HG02642 (cell line): ENCODE data around the gene SLC37A1.

Experiments used
- ATAC-seq: cut with Tn5 transposase; IDR thresholded peaks from one replicate; pipeline ENCODE4 v1.9.1; 2021; ENCODE audit warnings: mild to moderate bottlenecking; ENCODE audit not compliant: unreplicated experiment, poor library complexity

SLC37A1 gene

GRCh38 chr21:42476388-42477331 lies 37.0 kb upstream of the SLC37A1 start:
- no peak for ATAC-seq

- ATAC-seq = no peak
Measured at GRCh38 chr21:42478504-42478903, 35.1 kb upstream of the SLC37A1 start.

GRCh38 chr21:42479582-42479981 lies 34.1 kb upstream of the SLC37A1 start:
- ATAC-seq = no peak

GRCh38 chr21:42480736-42481135 lies 32.9 kb upstream of the SLC37A1 start:
- ATAC-seq = no peak

GRCh38 chr21:42481169-42481568 lies 32.5 kb upstream of the SLC37A1 start:
- ATAC-seq = no peak

- ATAC-seq = no peak
Measured at GRCh38 chr21:42484966-42485365, 28.7 kb upstream of the SLC37A1 start.

GRCh38 chr21:42486072-42486471 lies 27.6 kb upstream of the SLC37A1 start:
- ATAC-seq = no peak

- ATAC-seq = no peak
Measured at GRCh38 chr21:42486531-42486930, 27.1 kb upstream of the SLC37A1 start.

GRCh38 chr21:42489006-42489563 lies 24.6 kb upstream of the SLC37A1 start:
- ATAC-seq = no peak

GRCh38 chr21:42489991-42490390 lies 23.7 kb upstream of the SLC37A1 start:
- no peak for ATAC-seq

- no peak for ATAC-seq
Measured at GRCh38 chr21:42490720-42491119, 22.9 kb upstream of the SLC37A1 start.

GRCh38 chr21:42491328-42491727 lies 22.3 kb upstream of the SLC37A1 start:
- ATAC-seq = no peak

- no peak for ATAC-seq
Measured at GRCh38 chr21:42492201-42492600, 21.5 kb upstream of the SLC37A1 start.

GRCh38 chr21:42493109-42494060 lies 20.3 kb upstream of the SLC37A1 start:
- no peak for ATAC-seq

- no peak for ATAC-seq
Measured at GRCh38 chr21:42495027-42495426, 18.6 kb upstream of the SLC37A1 start.

GRCh38 chr21:42495765-42496119 lies 17.9 kb upstream of the SLC37A1 start:
- peak; percentile 11 for ATAC-seq

GRCh38 chr21:42496120-42496838 lies 17.4 kb upstream of the SLC37A1 start, which contains the start of gene RSPH1:
TSS of gene RSPH1 (minus strand) at chr21:42496224. CDS start at chr21:42496186, 38 bp downstream.
- ATAC-seq = peak; percentile 99

GRCh38 chr21:42496839-42497202 lies 16.8 kb upstream of the SLC37A1 start:
- ATAC-seq = peak; percentile 0

- ATAC-seq = no peak
Measured at GRCh38 chr21:42498012-42498411, 15.6 kb upstream of the SLC37A1 start.
